HepG2 (cell line): Measurements from ENCODE around the gene NOVA2. TPM values are rescaled to one million over a fixed set of nuclear protein-coding genes. Genes with fewer than 3 reads are reported as not detected.

ENCODE experiments used
- AGO2 ChIP-seq: fragments of 200-400 bp; formaldehyde crosslinking; optimal IDR thresholded peaks from 2 replicates; pipeline ENCODE3; 2017; ENCODE audit warnings: mild to moderate bottlenecking, low read depth, low read length, moderate library complexity
- ASH2L ChIP-seq: fragments of 300-600, 200-600 bp; sonication (generic); IDR thresholded peaks from 2 replicates; pipeline ENCODE4 v1.7.0; 2017; ENCODE audit warnings: low read depth, mild to moderate bottlenecking, moderate library complexity, mixed read lengths, low read length; ENCODE audit not compliant: insufficient read length
- MATR3 ChIP-seq: sonication (generic); formaldehyde crosslinking; IDR thresholded peaks from 2 replicates; pipeline ENCODE4 v1.4.0; 2020; ENCODE audit warnings: missing genetic modification reagents
- POLR2G ChIP-seq: fragments of 200-400 bp; formaldehyde crosslinking; IDR thresholded peaks from 2 replicates; pipeline ENCODE4 v1.6.1; 2018; ENCODE audit warnings: mild to moderate bottlenecking, low read depth, low read length, moderate library complexity
- REL ChIP-seq: sonication (generic); formaldehyde crosslinking; conservative IDR thresholded peaks from 2 replicates; pipeline ENCODE4 v1.8.0; 2022; ENCODE audit warnings: mild to moderate bottlenecking, missing genetic modification reagents, moderate library complexity
- polyA plus RNA-seq, 8 experiments: library from polyadenylated mRNA; depleted of rRNA in 3 of 8; stranded (reverse) in 7 of 8; unstranded in 1 of 8; fragments of >200 nt; fragmentation: Illumina TruSeq in 4 of 8; extraction: Trizol in 4 of 8; gene quantifications; 2 replicates each; pipeline versions ENCODE4 v1.2.1 to v1.2.3, GENCODE V29; 2011 to 2016; ENCODE audit warnings: low read depth in 4 of 8, missing spikeins in 1 of 8, mixed read lengths in 1 of 8; ENCODE audit not compliant: insufficient read depth in 1 of 8
- total RNA-seq, 5 experiments: library from RNA; depleted of rRNA; stranded (reverse); fragments of >200 nt; fragmentation: Illumina TruSeq; extraction: Trizol; gene quantifications; 2 replicates each; pipeline ENCODE4 v1.2.3, GENCODE V29; 2016; ENCODE audit warnings: low read depth in 1 of 5
- TF ChIP-seq, protein P1 (sequence below): sonication (generic); formaldehyde crosslinking; IDR thresholded peaks from 2 replicates; pipeline ENCODE4 v1.8.0; 2022; ENCODE audit warnings: low read depth, missing genetic modification reagents
- TF ChIP-seq, protein P2 (sequence below): sonication (generic); formaldehyde crosslinking; IDR thresholded peaks from 2 replicates; pipeline ENCODE4 v1.4.0; 2020; ENCODE audit warnings: missing genetic modification reagents; ENCODE audit errors: not compliant biosample characterization
- TF ChIP-seq, protein P3 (sequence below): sonication (generic); formaldehyde crosslinking; IDR thresholded peaks from 2 replicates; pipeline ENCODE4 v1.5.1; 2020; ENCODE audit warnings: missing genetic modification reagents, mild to moderate bottlenecking, borderline replicate concordance
- TF ChIP-seq, protein P4 (sequence below): IDR thresholded peaks from 2 replicates; pipeline ENCODE4 v1.6.1; 2012; ENCODE audit warnings: inconsistent platforms
- TF ChIP-seq, protein P5 (sequence below): sonication (generic); formaldehyde crosslinking; IDR thresholded peaks from 2 replicates; pipeline ENCODE4 v1.4.0; 2020; ENCODE audit warnings: mild to moderate bottlenecking, missing genetic modification reagents

The NOVA2 gene
- total and polyA plus RNA-seq, 2 of the 13 experiments (the other 11 are each of a cell fraction or from before 2014, with no cell fraction given), result not detected

DNA sequence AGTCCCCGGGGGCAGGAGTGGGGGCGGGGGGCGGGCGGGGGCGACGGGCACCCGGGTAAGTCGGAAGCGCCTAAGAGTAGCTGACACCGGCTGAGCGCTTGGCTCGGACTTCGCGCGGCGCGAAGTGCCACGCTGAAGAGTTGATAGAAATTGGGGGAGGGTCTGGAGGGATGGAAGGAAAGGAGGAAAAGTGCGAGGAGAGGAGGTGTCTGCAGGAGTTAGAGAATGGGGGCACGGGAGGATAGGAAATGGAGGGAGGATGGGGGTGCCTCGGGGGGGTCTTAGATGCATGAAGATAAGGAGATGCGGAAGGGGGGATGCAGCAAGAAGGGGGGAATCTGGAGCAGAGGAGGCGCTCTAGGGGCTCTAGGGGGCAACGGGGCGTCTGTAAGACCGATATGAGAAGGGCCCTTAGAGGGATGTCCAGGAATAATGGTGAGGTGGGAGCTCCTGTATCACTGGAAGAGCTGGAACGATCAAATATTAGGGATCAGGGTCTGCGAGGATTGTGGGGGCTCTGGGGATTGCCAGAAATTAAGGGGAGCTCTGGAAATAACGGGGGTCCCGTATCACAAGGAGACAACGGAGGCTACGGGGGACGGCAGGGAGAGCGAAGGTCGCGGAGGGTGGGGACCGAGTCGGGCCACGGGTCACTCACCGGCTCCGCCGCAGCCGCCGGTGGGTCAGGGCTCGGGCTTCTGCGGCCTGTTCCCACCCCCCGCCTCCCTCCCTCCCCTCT lies 71.6 kb downstream of the NOVA2 start, which contains the start of gene MYPOP (continued):
- TF ChIP-seq, protein P1, sequence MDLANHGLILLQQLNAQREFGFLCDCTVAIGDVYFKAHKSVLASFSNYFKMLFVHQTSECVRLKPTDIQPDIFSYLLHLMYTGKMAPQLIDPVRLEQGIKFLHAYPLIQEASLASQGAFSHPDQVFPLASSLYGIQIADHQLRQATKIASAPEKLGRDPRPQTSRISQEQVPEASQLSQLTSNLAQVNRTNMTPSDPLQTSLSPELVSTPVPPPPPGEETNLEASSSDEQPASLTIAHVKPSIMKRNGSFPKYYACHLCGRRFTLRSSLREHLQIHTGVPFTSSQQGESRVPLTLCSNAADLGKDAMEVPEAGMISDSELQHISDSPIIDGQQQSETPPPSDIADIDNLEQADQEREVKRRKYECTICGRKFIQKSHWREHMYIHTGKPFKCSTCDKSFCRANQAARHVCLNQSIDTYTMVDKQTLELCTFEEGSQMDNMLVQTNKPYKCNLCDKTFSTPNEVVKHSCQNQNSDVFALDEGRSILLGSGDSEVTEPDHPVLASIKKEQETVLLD, result no peak; the same call in none of the 2 replicates
- TF ChIP-seq, protein P2, sequence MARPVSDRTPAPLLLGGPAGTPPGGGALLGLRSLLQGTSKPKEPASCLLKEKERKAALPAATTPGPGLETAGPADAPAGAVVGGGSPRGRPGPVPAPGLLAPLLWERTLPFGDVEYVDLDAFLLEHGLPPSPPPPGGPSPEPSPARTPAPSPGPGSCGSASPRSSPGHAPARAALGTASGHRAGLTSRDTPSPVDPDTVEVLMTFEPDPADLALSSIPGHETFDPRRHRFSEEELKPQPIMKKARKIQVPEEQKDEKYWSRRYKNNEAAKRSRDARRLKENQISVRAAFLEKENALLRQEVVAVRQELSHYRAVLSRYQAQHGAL, result no peak
- TF ChIP-seq, protein P3, sequence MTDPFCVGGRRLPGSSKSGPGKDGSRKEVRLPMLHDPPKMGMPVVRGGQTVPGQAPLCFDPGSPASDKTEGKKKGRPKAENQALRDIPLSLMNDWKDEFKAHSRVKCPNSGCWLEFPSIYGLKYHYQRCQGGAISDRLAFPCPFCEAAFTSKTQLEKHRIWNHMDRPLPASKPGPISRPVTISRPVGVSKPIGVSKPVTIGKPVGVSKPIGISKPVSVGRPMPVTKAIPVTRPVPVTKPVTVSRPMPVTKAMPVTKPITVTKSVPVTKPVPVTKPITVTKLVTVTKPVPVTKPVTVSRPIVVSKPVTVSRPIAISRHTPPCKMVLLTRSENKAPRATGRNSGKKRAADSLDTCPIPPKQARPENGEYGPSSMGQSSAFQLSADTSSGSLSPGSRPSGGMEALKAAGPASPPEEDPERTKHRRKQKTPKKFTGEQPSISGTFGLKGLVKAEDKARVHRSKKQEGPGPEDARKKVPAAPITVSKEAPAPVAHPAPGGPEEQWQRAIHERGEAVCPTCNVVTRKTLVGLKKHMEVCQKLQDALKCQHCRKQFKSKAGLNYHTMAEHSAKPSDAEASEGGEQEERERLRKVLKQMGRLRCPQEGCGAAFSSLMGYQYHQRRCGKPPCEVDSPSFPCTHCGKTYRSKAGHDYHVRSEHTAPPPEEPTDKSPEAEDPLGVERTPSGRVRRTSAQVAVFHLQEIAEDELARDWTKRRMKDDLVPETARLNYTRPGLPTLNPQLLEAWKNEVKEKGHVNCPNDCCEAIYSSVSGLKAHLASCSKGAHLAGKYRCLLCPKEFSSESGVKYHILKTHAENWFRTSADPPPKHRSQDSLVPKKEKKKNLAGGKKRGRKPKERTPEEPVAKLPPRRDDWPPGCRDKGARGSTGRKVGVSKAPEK (CRISPR knock-in tag), result no peak
- TF ChIP-seq POLR2G (no peak), REL (no peak), AGO2 (no peak), MATR3 (CRISPR knock-in tag) (no peak), ASH2L (peak; percentile 61)
- TF ChIP-seq, protein P4, sequence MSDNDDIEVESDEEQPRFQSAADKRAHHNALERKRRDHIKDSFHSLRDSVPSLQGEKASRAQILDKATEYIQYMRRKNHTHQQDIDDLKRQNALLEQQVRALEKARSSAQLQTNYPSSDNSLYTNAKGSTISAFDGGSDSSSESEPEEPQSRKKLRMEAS, result no peak
- TF ChIP-seq, protein P5, sequence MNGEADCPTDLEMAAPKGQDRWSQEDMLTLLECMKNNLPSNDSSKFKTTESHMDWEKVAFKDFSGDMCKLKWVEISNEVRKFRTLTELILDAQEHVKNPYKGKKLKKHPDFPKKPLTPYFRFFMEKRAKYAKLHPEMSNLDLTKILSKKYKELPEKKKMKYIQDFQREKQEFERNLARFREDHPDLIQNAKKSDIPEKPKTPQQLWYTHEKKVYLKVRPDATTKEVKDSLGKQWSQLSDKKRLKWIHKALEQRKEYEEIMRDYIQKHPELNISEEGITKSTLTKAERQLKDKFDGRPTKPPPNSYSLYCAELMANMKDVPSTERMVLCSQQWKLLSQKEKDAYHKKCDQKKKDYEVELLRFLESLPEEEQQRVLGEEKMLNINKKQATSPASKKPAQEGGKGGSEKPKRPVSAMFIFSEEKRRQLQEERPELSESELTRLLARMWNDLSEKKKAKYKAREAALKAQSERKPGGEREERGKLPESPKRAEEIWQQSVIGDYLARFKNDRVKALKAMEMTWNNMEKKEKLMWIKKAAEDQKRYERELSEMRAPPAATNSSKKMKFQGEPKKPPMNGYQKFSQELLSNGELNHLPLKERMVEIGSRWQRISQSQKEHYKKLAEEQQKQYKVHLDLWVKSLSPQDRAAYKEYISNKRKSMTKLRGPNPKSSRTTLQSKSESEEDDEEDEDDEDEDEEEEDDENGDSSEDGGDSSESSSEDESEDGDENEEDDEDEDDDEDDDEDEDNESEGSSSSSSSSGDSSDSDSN (CRISPR knock-in tag), result no peak
